ENCODE data around the gene ADAM23. TPM values are rescaled to one million over a fixed set of nuclear protein-coding genes. Genes with fewer than 3 reads are reported as not detected.

ADAM23 gene
- total RNA-seq, 1 donor from 2014 or later, result 20.2 TPM

DNA sequence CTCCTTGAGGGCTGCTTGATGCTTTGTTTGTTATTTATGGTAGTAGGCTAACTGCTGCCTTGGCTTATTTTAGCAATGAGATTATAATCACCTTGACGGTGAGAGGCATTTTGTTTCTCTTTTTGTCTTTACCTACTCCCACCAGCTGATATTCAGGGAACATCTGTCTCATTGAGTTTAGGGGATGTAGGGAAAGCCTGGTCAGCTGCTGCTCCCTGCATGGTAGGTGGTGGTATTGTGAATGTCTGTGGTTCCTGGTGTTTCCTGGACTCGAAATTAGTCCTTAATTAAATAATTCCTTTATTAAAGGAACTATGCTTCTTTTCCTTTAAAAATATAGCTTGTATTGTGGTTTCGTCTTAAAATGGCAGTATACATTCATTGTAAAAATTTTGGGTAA is 77.8 kb downstream of the ADAM23 start:
- Mint-ChIP-seq H3K27me3 (peaks cover 5% of the 10 kb centered on the region), H3K9me3 (no peaks in the 10 kb centered on the region), H3K4me3 (no peak overlapping the region), H3K4me1 (ENCODE audit: unreplicated experiment) (no peaks in the 10 kb centered on the region), H3K27ac (no peak overlapping the region), H3K36me3 (no peaks in the 10 kb centered on the region)
- no peak for DNase-seq (ENCODE audit: extremely low spot score, unreplicated experiment)
- TF ChIP-seq, protein P1, sequence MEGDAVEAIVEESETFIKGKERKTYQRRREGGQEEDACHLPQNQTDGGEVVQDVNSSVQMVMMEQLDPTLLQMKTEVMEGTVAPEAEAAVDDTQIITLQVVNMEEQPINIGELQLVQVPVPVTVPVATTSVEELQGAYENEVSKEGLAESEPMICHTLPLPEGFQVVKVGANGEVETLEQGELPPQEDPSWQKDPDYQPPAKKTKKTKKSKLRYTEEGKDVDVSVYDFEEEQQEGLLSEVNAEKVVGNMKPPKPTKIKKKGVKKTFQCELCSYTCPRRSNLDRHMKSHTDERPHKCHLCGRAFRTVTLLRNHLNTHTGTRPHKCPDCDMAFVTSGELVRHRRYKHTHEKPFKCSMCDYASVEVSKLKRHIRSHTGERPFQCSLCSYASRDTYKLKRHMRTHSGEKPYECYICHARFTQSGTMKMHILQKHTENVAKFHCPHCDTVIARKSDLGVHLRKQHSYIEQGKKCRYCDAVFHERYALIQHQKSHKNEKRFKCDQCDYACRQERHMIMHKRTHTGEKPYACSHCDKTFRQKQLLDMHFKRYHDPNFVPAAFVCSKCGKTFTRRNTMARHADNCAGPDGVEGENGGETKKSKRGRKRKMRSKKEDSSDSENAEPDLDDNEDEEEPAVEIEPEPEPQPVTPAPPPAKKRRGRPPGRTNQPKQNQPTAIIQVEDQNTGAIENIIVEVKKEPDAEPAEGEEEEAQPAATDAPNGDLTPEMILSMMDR (conservative IDR thresholded peaks at IDR 0.05), result no peak

DNA sequence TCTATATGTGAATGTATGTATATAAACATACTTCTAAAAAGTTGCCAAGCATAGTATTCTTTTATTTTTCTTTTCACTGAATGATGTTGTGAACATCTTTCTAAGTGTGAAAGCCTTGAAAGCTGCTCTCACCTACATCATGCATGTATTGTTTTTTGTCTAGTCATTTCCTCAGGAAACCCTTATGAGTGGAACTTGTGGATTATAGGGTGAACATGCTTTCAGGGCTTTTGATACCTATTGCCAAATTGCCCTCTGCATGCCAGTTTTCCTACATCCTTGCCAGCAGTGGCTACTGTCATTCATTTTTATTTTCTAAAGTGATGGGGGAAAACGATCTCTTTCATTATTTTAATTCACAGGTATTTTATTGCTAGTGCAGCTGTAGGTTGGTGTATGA is 78.3 kb downstream of the ADAM23 start:
- TF ChIP-seq, protein P1 (conservative IDR thresholded peaks at IDR 0.05), result no peak
- Mint-ChIP-seq H3K4me3 (no peak overlapping the region), H3K9me3 (no peaks in the 10 kb centered on the region), H3K27me3 (peaks cover 5% of the 10 kb centered on the region), H3K4me1 (ENCODE audit: unreplicated experiment) (no peaks in the 10 kb centered on the region), H3K27ac (no peak overlapping the region), H3K36me3 (no peaks in the 10 kb centered on the region)
- DNase-seq (ENCODE audit: extremely low spot score, unreplicated experiment), result no peak

DNA sequence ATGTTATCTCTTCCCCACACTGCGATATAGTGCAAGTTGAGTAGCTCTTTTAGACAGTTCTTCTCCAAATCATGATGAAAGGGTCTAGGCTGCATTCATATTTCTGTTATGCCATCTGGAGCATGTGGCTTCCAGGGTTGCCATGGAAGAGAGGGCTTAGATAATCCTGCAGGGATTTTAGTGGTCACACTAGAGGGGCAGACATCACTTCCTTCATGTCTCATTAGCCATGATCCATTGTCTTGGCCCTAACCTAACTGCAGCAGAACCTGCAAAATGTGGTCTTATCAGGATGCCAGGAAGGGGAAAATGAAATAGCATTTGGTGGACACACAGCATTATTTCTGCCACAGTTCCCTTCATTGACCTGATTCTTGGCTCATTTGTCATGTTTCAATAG is 83.1 kb downstream of the ADAM23 start:
- Mint-ChIP-seq H3K9me3 (no peaks in the 10 kb centered on the region), H3K27me3 (no peaks in the 10 kb centered on the region), H3K4me1 (ENCODE audit: unreplicated experiment) (peaks cover 4% of the 10 kb centered on the region), H3K4me3 (no peak overlapping the region), H3K27ac (no peak overlapping the region), H3K36me3 (no peaks in the 10 kb centered on the region)
- TF ChIP-seq, protein P1 (conservative IDR thresholded peaks at IDR 0.05), result no peak
- DNase-seq (ENCODE audit: extremely low spot score, unreplicated experiment), result no peak

DNA sequence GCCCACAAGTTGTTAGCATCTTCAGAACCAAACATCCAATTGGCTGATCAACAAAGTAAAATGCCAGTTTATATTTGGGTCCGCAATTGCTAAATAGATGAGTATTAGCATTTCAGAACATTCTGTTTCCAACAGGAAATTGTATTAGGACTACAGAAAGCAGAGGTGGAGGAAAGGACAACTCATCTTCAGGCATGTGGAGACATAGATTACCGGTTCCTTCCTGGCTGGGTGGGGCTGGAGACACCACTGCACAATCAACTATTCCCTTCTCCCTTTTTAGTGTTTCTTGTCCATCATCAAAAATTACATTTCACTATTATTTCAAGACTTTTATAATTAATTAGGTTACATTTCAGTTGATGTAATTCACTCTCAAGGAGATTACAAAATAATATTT is 83.8 kb downstream of the ADAM23 start:
- DNase-seq (ENCODE audit: extremely low spot score, unreplicated experiment), result no peak
- H3K27ac Mint-ChIP-seq, result no peak overlapping the region
- TF ChIP-seq, protein P1 (conservative IDR thresholded peaks at IDR 0.05), result no peak
- no peaks in the 10 kb centered on the region for H3K9me3 Mint-ChIP-seq
- no peak overlapping the region for H3K4me3 Mint-ChIP-seq
- H3K36me3 Mint-ChIP-seq, result no peaks in the 10 kb centered on the region
- peaks cover 10% of the 10 kb centered on the region for H3K4me1 Mint-ChIP-seq (ENCODE audit: unreplicated experiment)
- no peaks in the 10 kb centered on the region for H3K27me3 Mint-ChIP-seq

DNA sequence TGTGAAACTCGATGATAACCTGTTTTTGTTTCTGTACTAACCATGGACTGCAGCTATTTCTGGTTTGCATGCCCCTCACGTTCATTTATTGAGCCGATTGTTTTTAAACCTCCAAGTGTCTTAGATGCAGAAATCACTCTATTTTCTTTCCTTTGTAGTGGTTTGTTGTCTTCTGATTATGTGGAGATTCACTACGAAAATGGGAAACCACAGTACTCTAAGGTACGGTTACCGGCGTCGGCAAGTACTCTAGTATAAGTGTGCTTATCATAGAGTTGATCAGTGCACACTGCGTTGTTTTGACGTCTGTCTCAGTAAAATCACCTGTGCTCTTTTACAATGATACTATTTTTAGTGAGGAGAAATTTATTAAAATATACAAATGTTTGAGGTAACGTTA is 87.4 kb downstream of the ADAM23 start:
- TF ChIP-seq, protein P1 (conservative IDR thresholded peaks at IDR 0.05), result no peak
- H3K4me1 Mint-ChIP-seq (ENCODE audit: unreplicated experiment), result peaks cover 10% of the 10 kb centered on the region
- DNase-seq (ENCODE audit: extremely low spot score, unreplicated experiment), result no peak
- H3K27ac Mint-ChIP-seq, result no peak overlapping the region
- no peaks in the 10 kb centered on the region for H3K27me3 Mint-ChIP-seq
- H3K4me3 Mint-ChIP-seq, result no peak overlapping the region
- no peaks in the 10 kb centered on the region for H3K36me3 Mint-ChIP-seq
- H3K9me3 Mint-ChIP-seq, result no peaks in the 10 kb centered on the region

DNA sequence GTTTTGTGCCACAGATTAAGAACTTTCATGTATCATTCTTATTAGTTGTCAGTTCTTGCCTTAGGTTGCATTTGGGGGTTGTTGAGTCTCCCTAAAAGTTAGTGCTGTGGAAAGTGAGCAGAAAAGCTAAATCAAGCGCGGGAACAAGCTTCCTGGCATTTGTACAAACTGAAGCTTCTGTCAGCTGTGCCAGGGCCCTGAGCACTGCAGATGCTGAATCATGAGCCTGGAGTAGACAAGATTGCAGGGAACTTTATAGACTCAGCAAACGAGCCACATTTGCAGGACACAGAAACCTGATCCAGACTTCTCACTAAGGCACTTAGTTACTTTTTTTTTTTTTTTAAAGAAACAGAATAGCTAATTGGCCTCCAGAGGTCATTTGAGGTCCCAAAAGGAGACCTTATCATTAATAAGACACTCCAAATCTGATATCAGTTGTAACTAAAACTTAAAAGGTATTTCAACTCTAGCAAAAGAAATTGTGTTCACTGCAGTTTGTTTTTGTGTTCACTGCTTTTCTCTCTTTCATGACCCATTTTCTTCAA is 88.7 kb downstream of the ADAM23 start:
- Mint-ChIP-seq H3K36me3 (no peaks in the 10 kb centered on the region), H3K4me1 (ENCODE audit: unreplicated experiment) (peaks cover 10% of the 10 kb centered on the region), H3K9me3 (no peaks in the 10 kb centered on the region), H3K27ac (no peak overlapping the region), H3K4me3 (no peak overlapping the region), H3K27me3 (no peaks in the 10 kb centered on the region)
- TF ChIP-seq, protein P1 (conservative IDR thresholded peaks at IDR 0.05), result no peak
- no peak for DNase-seq (ENCODE audit: extremely low spot score, unreplicated experiment)

Data from type B pancreatic cell (in vitro differentiated cells).